NCI-H2081 (cell line): Measurements from ENCODE around the gene CIAO2A.
"Not testable (repeated sequence)": the region's sequence is repeated elsewhere in the genome, so short reads cannot be mapped to it uniquely, and the experiment has no call there.

Source experiments
- DNase-seq, 2 experiments: peaks; one replicate each; lab custom pipeline; 2025; lab: John Stamatoyannopoulos, UW

Gene CIAO2A

GRCh38 chr15:64071931-64072765, 21.5 kb downstream of the CIAO2A start:
- no peak for DNase-seq

GRCh38 chr15:64070965-64071851, 22.4 kb downstream of the CIAO2A start:
- DNase-seq = no peak

GRCh38 chr15:64070106-64070505, 23.5 kb downstream of the CIAO2A start:
- DNase-seq = no peak

- no peak for DNase-seq
Observed at GRCh38 chr15:64068133-64068532, 25.5 kb downstream of the CIAO2A start.

- peak; percentile 58 to 62 for DNase-seq
Observed at GRCh38 chr15:64067564-64068030, 26.0 kb downstream of the CIAO2A start.

GRCh38 chr15:64066451-64066850, 27.2 kb downstream of the CIAO2A start:
- no peak for DNase-seq

GRCh38 chr15:64060716-64061115, 32.9 kb downstream of the CIAO2A start:
- no peak for DNase-seq

- DNase-seq = not testable (repeated sequence)
Observed at GRCh38 chr15:64059104-64059503, 34.5 kb downstream of the CIAO2A start.

- no peak for DNase-seq
Observed at GRCh38 chr15:64058279-64058678, 35.4 kb downstream of the CIAO2A start.

- not testable (repeated sequence) for DNase-seq
Observed at GRCh38 chr15:64053674-64054073, 40.0 kb downstream of the CIAO2A start.

- DNase-seq = no peak
Observed at GRCh38 chr15:64052925-64053491, 40.6 kb downstream of the CIAO2A start.

- no peak for DNase-seq
Observed at GRCh38 chr15:64051407-64052259, 42.0 kb downstream of the CIAO2A start.

- no peak for DNase-seq
Observed at GRCh38 chr15:64051093-64051402, 42.6 kb downstream of the CIAO2A start.

GRCh38 chr15:64050281-64051092, 43.2 kb downstream of the CIAO2A start:
- peak; percentile 44 to 68 for DNase-seq

GRCh38 chr15:64048781-64049460, 44.7 kb downstream of the CIAO2A start:
- no peak for DNase-seq

GRCh38 chr15:64046421-64047153, 47.1 kb downstream of the CIAO2A start, which contains the start of gene DAPK2:
DAPK2 (minus strand) TSS chr15:64046485; CDS start chr15:64040261, 6,224 bp downstream.
- peak; percentile 29 to 38 for DNase-seq

GRCh38 chr15:64045774-64046420, 47.7 kb downstream of the CIAO2A start:
- DNase-seq = no peak

- no peak for DNase-seq
Observed at GRCh38 chr15:64045101-64045435, 48.6 kb downstream of the CIAO2A start.
